ENCODE measurements around the gene ENSA.
"Not testable (repeated sequence)": the region's sequence is repeated elsewhere in the genome, so short reads cannot be mapped to it uniquely, and the experiment has no call there.

ENSA gene

GRCh38 chr1:150579945-150580642 lies 49.3 kb downstream of the ENSA start:
- no peak for DNase-seq

GRCh38 chr1:150579110-150579944 lies 50.1 kb downstream of the ENSA start, which contains the start of gene MCL1:
Gene MCL1, minus strand, starts transcription at chr1:150579610. Its CDS starts 80 bp downstream, at chr1:150579530.
- peak; percentile 98 for DNase-seq

- DNase-seq = peak; percentile 38
Measured at GRCh38 chr1:150578272-150579109, 50.9 kb downstream of the ENSA start.

- DNase-seq = no peak
Measured at GRCh38 chr1:150577557-150578271, 51.7 kb downstream of the ENSA start.

GRCh38 chr1:150576794-150577556 lies 52.4 kb downstream of the ENSA start:
- DNase-seq = no peak

- no peak for DNase-seq
Measured at GRCh38 chr1:150576367-150576711, 53.1 kb downstream of the ENSA start.

- no peak for DNase-seq
Measured at GRCh38 chr1:150575518-150576366, 53.7 kb downstream of the ENSA start.

GRCh38 chr1:150575072-150575489 lies 54.3 kb downstream of the ENSA start:
- no peak for DNase-seq

GRCh38 chr1:150574260-150575071 lies 54.9 kb downstream of the ENSA start:
- no peak for DNase-seq

- DNase-seq = not testable (repeated sequence)
Measured at GRCh38 chr1:150573648-150574071, 55.8 kb downstream of the ENSA start.

- DNase-seq = no peak
Measured at GRCh38 chr1:150572918-150573647, 56.3 kb downstream of the ENSA start.
